B cell (primary cell): ENCODE measurements around the gene POFUT1. TPM values are rescaled to one million over a fixed set of nuclear protein-coding genes. Genes with fewer than 3 reads are reported as not detected.

ENCODE experiments used
- ATAC-seq: fragments of 200-7000 bp; cut with Tn5 transposase; one replicate; pipeline ENCODE4 v1.10.0; 2021; ENCODE audit warnings: low read depth, mild to moderate bottlenecking, moderate number of reproducible peaks, moderate library complexity
- CTCF ChIA-PET: fragments of 350-600 bp; sonication (Branson Sonifier 250); formaldehyde crosslinking; loops from one replicate; lab custom pipeline; 2021; ENCODE audit warnings: antibody characterized with exemption, inconsistent platforms; lab: Charles Lee
- POLR2A ChIA-PET: fragments of 350-600 bp; sonication (Branson Sonifier 250); formaldehyde crosslinking; loops from one replicate; lab custom pipeline; 2021; ENCODE audit warnings: antibody characterized with exemption; lab: Charles Lee
- DNase-seq: peaks from one replicate; pipeline ENCODE4 v3.0.0; 2013
- H2AFZ ChIP-seq: 2 replicates; pipeline ENCODE4 v1.6.1; 2012; ENCODE audit warnings: mild to moderate bottlenecking, low read depth, low read length; ENCODE audit not compliant: insufficient read depth, poor library complexity, severe bottlenecking
- H3K27ac ChIP-seq, 2 donors: 1 replicate in 1 of 2; 2 replicates in 1 of 2; pipeline ENCODE4 v1.5.1; 2012 to 2013; ENCODE audit warnings: low read length in 2 of 2, mild to moderate bottlenecking in 2 of 2, moderate library complexity in 1 of 2
- H3K27me3 ChIP-seq, 4 experiments: fragments of 200-600 bp in 1 of 4; sonication (generic) in 1 of 4; replicated peaks in 1 of 4; 1 replicate in 2 of 4; 2 replicates in 2 of 4; pipeline versions ENCODE4 v1.6.1 to v1.7.0; 2013 to 2016; ENCODE audit warnings: low read length in 3 of 4, mild to moderate bottlenecking in 2 of 4, mixed read lengths in 1 of 4, moderate library complexity in 1 of 4; ENCODE audit not compliant: insufficient read depth in 4 of 4, control insufficient read depth in 3 of 4; ENCODE audit errors: control extremely low read depth in 1 of 4
- H3K36me3 ChIP-seq, 2 experiments: replicated peaks in 1 of 2; 1 replicate in 1 of 2; 2 replicates in 1 of 2; pipeline versions ENCODE4 v1.6.1 to v1.7.1; 2013; ENCODE audit warnings: low read length in 1 of 2; ENCODE audit not compliant: insufficient read depth in 2 of 2, control insufficient read depth in 1 of 2; ENCODE audit errors: control extremely low read depth in 1 of 2, extremely low read depth in 1 of 2
- H3K4me1 ChIP-seq, 2 donors: fragments of 200-600 bp in 1 of 2; sonication (generic) in 1 of 2; 1 replicate in 1 of 2; 2 replicates in 1 of 2; pipeline versions ENCODE4 v1.5.1 to v1.6.1; 2013 to 2017; ENCODE audit warnings: low read length in 2 of 2; ENCODE audit not compliant: control insufficient read depth in 2 of 2, insufficient read depth in 2 of 2
- H3K4me2 ChIP-seq: replicated peaks from 2 replicates; pipeline ENCODE3; 2012; ENCODE audit warnings: mild to moderate bottlenecking, low read depth, low read length; ENCODE audit not compliant: poor library complexity, severe bottlenecking
- H3K4me3 ChIP-seq, 5 experiments: fragments of 200-600 bp in 1 of 5; sonication (generic) in 1 of 5; 1 replicate in 3 of 5; 2 replicates in 2 of 5; pipeline versions ENCODE4 v1.5.1 to v1.7.0; 2011 to 2016; ENCODE audit warnings: low read length in 4 of 5, mild to moderate bottlenecking in 4 of 5, low read depth in 2 of 5, control low read depth in 1 of 5, moderate library complexity in 1 of 5; ENCODE audit not compliant: insufficient read depth in 1 of 5; ENCODE audit errors: control extremely low read depth in 1 of 5, extremely low read depth in 1 of 5
- H3K79me2 ChIP-seq: fragments of 200-600 bp; sonication (generic); one replicate; pipeline ENCODE4 v1.6.0; 2016; ENCODE audit warnings: low read length; ENCODE audit not compliant: control insufficient read depth, insufficient read depth
- H3K9ac ChIP-seq: fragments of 200-600 bp; sonication (generic); 2 replicates; pipeline ENCODE4 v1.6.1; 2017; ENCODE audit warnings: mild to moderate bottlenecking, low read length, moderate library complexity
- H3K9me3 ChIP-seq, 3 donors: one replicate each; pipeline versions ENCODE4 v1.6.1 to v1.7.1; 2013; ENCODE audit warnings: low read length in 2 of 3; ENCODE audit not compliant: control insufficient read depth in 2 of 3, insufficient read depth in 1 of 3; ENCODE audit errors: control extremely low read depth in 1 of 3
- H4K20me1 ChIP-seq: 2 replicates; pipeline ENCODE4 v1.6.0; 2012; ENCODE audit warnings: mild to moderate bottlenecking, low read length; ENCODE audit not compliant: insufficient read depth, control insufficient read depth, poor library complexity, severe bottlenecking
- H3K27ac Mint-ChIP-seq: one replicate; pipeline ENCODE4 v1.8.0; 2021; ENCODE audit warnings: mixed read lengths
- H3K27me3 Mint-ChIP-seq: one replicate; pipeline ENCODE4 v1.8.0; 2021; ENCODE audit warnings: mixed read lengths
- H3K4me1 Mint-ChIP-seq: one replicate; pipeline ENCODE4 v1.8.0; 2021; ENCODE audit warnings: mixed read lengths
- H3K4me3 Mint-ChIP-seq: one replicate; pipeline ENCODE4 v1.8.0; 2021; ENCODE audit warnings: mixed read lengths
- H3K9me3 Mint-ChIP-seq: one replicate; pipeline ENCODE4 v1.8.0; 2022; ENCODE audit warnings: mixed read lengths; ENCODE audit not compliant: insufficient read depth
- CTCF ChIP-seq: fragments of 200-600 bp; IDR thresholded peaks from one replicate; pipeline ENCODE4 v1.8.0; 2022; ENCODE audit warnings: antibody characterized with exemption, mild to moderate bottlenecking
- EZH2 ChIP-seq: IDR thresholded peaks from 2 replicates; pipeline ENCODE4 v1.6.1; 2012; ENCODE audit warnings: borderline replicate concordance, low read depth, mild to moderate bottlenecking, moderate library complexity, low read length; ENCODE audit not compliant: insufficient read depth, poor library complexity, severe bottlenecking
- WGBS: methylation state at CpG from one replicate; pipeline ENCODE4 v1.1.5; 2013; ENCODE audit warnings: missing lambda C conversion rate; ENCODE audit not compliant: insufficient coverage; 5-methylcytosine and 5-hydroxymethylcytosine counted together
- intact Hi-C: fragments of 100-400 bp; cut with micrococcal nuclease; formaldehyde crosslinking; loops from one replicate; pipeline ENCODE4 v1.10.0; 2022
- polyA plus RNA-seq: library from polyadenylated mRNA; depleted of rRNA; stranded (reverse); fragments of >200 nt; gene quantifications from 2 replicates; pipeline ENCODE4 v1.2.3, GENCODE V29; 2012
- total RNA-seq, 2 donors: library from RNA; stranded (reverse); fragments of 120-200 nt in 1 of 2; gene quantifications; 1 replicate in 1 of 2; 2 replicates in 1 of 2; pipeline versions ENCODE4 v1.2.3 to v1.2.4, GENCODE V29; 2013 to 2022

The POFUT1 gene
- total and polyA plus RNA-seq, 2 donors (not counting 1 experiment from before 2014, with no cell fraction given): 7.8 to 18.1 TPM

GRCh38 chr20:32278199-32278643, 70.5 kb downstream of the POFUT1 start:
- intact Hi-C loops: loop anchor here (1.0 to 5.0 kb wide), 3 partner anchors 71 to 209 kb away; partner anchors contain the start of genes PLAGL2 and POFUT1
- Mint-ChIP-seq H3K4me1 (peaks cover 55% of the 10 kb centered on the region), H3K9me3 (no peaks in the 10 kb centered on the region), H3K27me3 (no peaks in the 10 kb centered on the region), H3K4me3 (peak overlapping the region; percentile 95), H3K27ac (peak overlapping the region; percentile 94)
- peaks cover 39 to 47% of the 10 kb centered on the region in 2 donors for H3K4me1 ChIP-seq
- TF ChIP-seq EZH2 (no peak), CTCF (no peak)
- CTCF ChIA-PET: interaction anchor here (0.9 to 1.0 kb wide), 2 partner anchors 11 to 44 kb away, joined by 4 read pairs; no protein-coding TSS in a partner anchor
- H3K27ac ChIP-seq: peak overlapping the region; percentile 82 to 92
- no peaks in the 10 kb centered on the region for H3K27me3 ChIP-seq
- H2AFZ ChIP-seq: peak overlapping the region; percentile 77
- peaks cover 64% of the 10 kb centered on the region for H3K79me2 ChIP-seq
- H3K4me3 ChIP-seq: peak overlapping the region; percentile 76 to 98 (median 96)
- peak overlapping the region; percentile 93 for H3K9ac ChIP-seq
- H4K20me1 ChIP-seq: peaks cover 7% of the 10 kb centered on the region
- ATAC-seq (peak; percentile 73), DNase-seq (peak; percentile 80)
- WGBS: 45% methylated on average over 2 of the region's 4 CpGs
- H3K9me3 ChIP-seq: peaks cover 0 to 4% (median 0%) of the 10 kb centered on the region in 3 donors
- POLR2A ChIA-PET: interaction anchor here (0.8 to 1.1 kb wide), 2 partner anchors 81 to 1715 kb away, joined by 3 to 5 read pairs; no protein-coding TSS in a partner anchor
- peak overlapping the region; percentile 90 for H3K4me2 ChIP-seq
- peaks cover 0 to 14% of the 10 kb centered on the region in 2 experiments for H3K36me3 ChIP-seq

DNA sequence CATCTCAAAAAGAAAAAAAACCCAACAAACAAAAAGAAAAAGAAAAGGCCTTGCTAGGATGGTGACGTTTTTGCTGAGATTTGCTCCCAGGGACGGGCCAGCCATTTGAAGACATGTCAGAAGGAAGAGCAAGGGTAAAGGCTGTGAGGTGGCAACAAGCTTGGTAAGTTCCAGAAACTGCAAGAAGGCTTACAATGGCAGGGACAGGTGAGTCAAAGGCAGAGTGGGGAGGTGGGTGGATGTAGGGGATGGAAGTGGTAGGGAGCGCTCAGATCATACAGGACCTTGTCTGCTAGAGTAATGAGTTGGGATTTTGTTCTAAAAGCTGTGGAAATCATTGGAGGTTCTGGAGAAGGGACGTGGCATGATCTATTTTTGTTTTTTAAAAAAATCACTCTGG, 74.0 kb downstream of the POFUT1 start:
- Mint-ChIP-seq H3K27me3 (no peaks in the 10 kb centered on the region), H3K27ac (peak overlapping the region; percentile 72), H3K4me1 (peaks cover 80% of the 10 kb centered on the region), H3K4me3 (no peak overlapping the region), H3K9me3 (no peaks in the 10 kb centered on the region)
- Histone ChIP-seq H3K36me3 (peaks cover 0 to 14% of the 10 kb centered on the region in 2 experiments), H3K4me2 (no peak overlapping the region), H3K27ac (peak overlapping the region in 1 of 2 donors; percentile 91), H3K4me3 (no peak overlapping the region), H4K20me1 (peaks cover 7% of the 10 kb centered on the region), H2AFZ (no peak overlapping the region), H3K9me3 (no peaks in the 10 kb centered on the region), H3K9ac (no peak overlapping the region), H3K4me1 (peaks cover 68 to 78% of the 10 kb centered on the region in 2 donors), H3K27me3 (no peaks in the 10 kb centered on the region), H3K79me2 (peaks cover 92% of the 10 kb centered on the region)
- TF ChIP-seq EZH2 (no peak), CTCF (no peak)
- 96% methylated on average over 4 of the region's 4 CpGs for WGBS
- ATAC-seq (no peak), DNase-seq (no peak)
- POLR2A ChIA-PET: no interaction called here
- CTCF ChIA-PET: interaction anchor here (0.6 kb wide), 1 partner anchor 40 kb away, joined by 5 read pairs; no protein-coding TSS in a partner anchor
- intact Hi-C loops: no loop called here
